H1 (cell line): ENCODE results near the gene DAZAP1. TPM values are rescaled to one million over a fixed set of nuclear protein-coding genes. Genes with fewer than 3 reads are reported as not detected.
A peak's percentile ranks its signal among the peaks of the same experiment; 100 is the strongest.

Source experiments
- CTCF ChIA-PET: fragments of 300-600 bp; sonication (Branson Sonifier 250); formaldehyde crosslinking; loops from one replicate; lab custom pipeline; 2021; ENCODE audit not compliant: partially characterized antibody; lab: Charles Lee
- POLR2A ChIA-PET: fragments of 300-600 bp; sonication (Branson Sonifier 250); formaldehyde crosslinking; loops from one replicate; lab custom pipeline; 2021; ENCODE audit warnings: inconsistent platforms; ENCODE audit not compliant: partially characterized antibody; lab: Charles Lee
- DNase-seq, 2 experiments: peaks; one replicate each; pipeline versions ENCODE4 v3.0.0 to v3.0.0-alpha.2; 2010 to 2022; ENCODE audit warnings: low spot score in 2 of 2, low read depth in 1 of 2, mixed read lengths in 1 of 2
- FAIRE-seq: peaks from 2 replicates; lab custom pipeline; 2011; peaks lifted over from hg19 to GRCh38; lab: Jason Lieb, UNC
- H2AFZ ChIP-seq: 2 replicates; pipeline ENCODE4 v1.8.1; 2012; ENCODE audit warnings: low read length, inconsistent platforms
- H2AK5ac ChIP-seq: 2 replicates; pipeline ENCODE4 v1.6.1; 2013; ENCODE audit warnings: low read depth, low read length
- H2BK120ac ChIP-seq: replicated peaks from 2 replicates; pipeline ENCODE3; 2013; ENCODE audit warnings: low read depth, low read length, inconsistent platforms
- H2BK12ac ChIP-seq: 2 replicates; pipeline ENCODE4 v1.6.1; 2013; ENCODE audit warnings: low read depth, low read length
- H2BK15ac ChIP-seq: 2 replicates; pipeline ENCODE4 v1.6.1; 2013; ENCODE audit warnings: low read length
- H2BK20ac ChIP-seq: 2 replicates; pipeline ENCODE4 v1.6.1; 2013; ENCODE audit warnings: low read length
- H2BK5ac ChIP-seq: 2 replicates; pipeline ENCODE4 v1.6.1; 2013; ENCODE audit warnings: low read depth, low read length
- H3K14ac ChIP-seq: 2 replicates; pipeline ENCODE4 v1.6.1; 2013; ENCODE audit warnings: inconsistent platforms; ENCODE audit not compliant: insufficient read length
- H3K18ac ChIP-seq: 2 replicates; pipeline ENCODE4 v1.6.1; 2013; ENCODE audit warnings: low read length; ENCODE audit errors: extremely low read depth
- H3K23ac ChIP-seq: 2 replicates; pipeline ENCODE4 v1.6.1; 2013; ENCODE audit warnings: inconsistent platforms; ENCODE audit not compliant: insufficient read length
- H3K23me2 ChIP-seq: 2 replicates; pipeline ENCODE4 v1.6.1; 2013; ENCODE audit warnings: low read depth, low read length
- H3K27ac ChIP-seq: 2 replicates; pipeline ENCODE4 v1.6.1; 2011; ENCODE audit warnings: low read depth, low read length, inconsistent platforms
- H3K27me3 ChIP-seq, 4 experiments: replicated peaks in 1 of 4; 1 replicate in 1 of 4; 2 replicates in 3 of 4; pipeline versions ENCODE4 v1.6.1 to v1.8.1; 2011 to 2013; ENCODE audit warnings: low read length in 3 of 4, mild to moderate bottlenecking in 3 of 4, inconsistent platforms in 2 of 4, mixed read lengths in 2 of 4, moderate library complexity in 1 of 4; ENCODE audit not compliant: control insufficient read depth in 3 of 4, insufficient read depth in 3 of 4; ENCODE audit errors: extremely low read depth in 1 of 4
- H3K36me3 ChIP-seq, 4 experiments: 2 replicates each; pipeline versions ENCODE4 v1.6.1 to v1.8.1; 2011 to 2013; ENCODE audit warnings: mild to moderate bottlenecking in 4 of 4, low read length in 3 of 4, moderate library complexity in 2 of 4, control low read depth in 1 of 4, inconsistent platforms in 1 of 4; ENCODE audit not compliant: insufficient read depth in 4 of 4, control insufficient read depth in 2 of 4
- H3K4ac ChIP-seq: replicated peaks from 2 replicates; pipeline ENCODE3; 2013; ENCODE audit warnings: low read length, low read depth, mixed read lengths, inconsistent platforms; ENCODE audit not compliant: insufficient read length
- H3K4me1 ChIP-seq, 4 experiments: replicated peaks in 1 of 4; 1 replicate in 1 of 4; 2 replicates in 3 of 4; pipeline versions ENCODE4 v1.6.1 to v1.8.1; 2011 to 2013; ENCODE audit warnings: low read length in 3 of 4, inconsistent platforms in 2 of 4, mixed read lengths in 1 of 4; ENCODE audit not compliant: insufficient read depth in 4 of 4, control insufficient read depth in 3 of 4
- H3K4me2 ChIP-seq, 2 experiments: 2 replicates each; pipeline versions ENCODE4 v1.6.1 to v1.8.1; 2011 to 2013; ENCODE audit warnings: low read depth in 2 of 2, low read length in 2 of 2, control low read depth in 1 of 2, inconsistent platforms in 1 of 2, mild to moderate bottlenecking in 1 of 2; ENCODE audit not compliant: insufficient read depth in 1 of 2
- H3K4me3 ChIP-seq, 4 experiments: fragments of 200-600, 300-600 bp in 1 of 4; sonication (generic), shearing (Covaris generic), sonication (Bioruptor Twin) in 1 of 4; 2 replicates each; pipeline versions ENCODE4 v1.5.1 to v1.8.1; 2011 to 2016; ENCODE audit warnings: low read length in 4 of 4, low read depth in 3 of 4, control low read depth in 2 of 4, inconsistent platforms in 2 of 4, mild to moderate bottlenecking in 2 of 4, mixed read lengths in 1 of 4, moderate library complexity in 1 of 4; ENCODE audit not compliant: insufficient read depth in 2 of 4; ENCODE audit errors: extremely low read depth in 1 of 4
- H3K56ac ChIP-seq: replicated peaks from 2 replicates; pipeline ENCODE3; 2013; ENCODE audit warnings: low read depth, mild to moderate bottlenecking, mixed read lengths, low read length, inconsistent platforms; ENCODE audit not compliant: insufficient read length
- H3K79me1 ChIP-seq: 2 replicates; pipeline ENCODE4 v1.6.1; 2013; ENCODE audit warnings: low read depth, low read length, control low read depth
- H3K79me2 ChIP-seq, 2 experiments: 2 replicates each; pipeline versions ENCODE4 v1.6.1 to v1.8.1; 2012 to 2013; ENCODE audit warnings: low read length in 2 of 2, mild to moderate bottlenecking in 2 of 2, inconsistent platforms in 1 of 2; ENCODE audit not compliant: insufficient read depth in 2 of 2, control insufficient read depth in 1 of 2
- H3K9ac ChIP-seq, 4 experiments: replicated peaks in 1 of 4; 1 replicate in 1 of 4; 2 replicates in 3 of 4; pipeline versions ENCODE4 v1.6.1 to v1.8.1; 2011 to 2013; ENCODE audit warnings: low read depth in 3 of 4, low read length in 3 of 4, control low read depth in 2 of 4, mild to moderate bottlenecking in 2 of 4, moderate library complexity in 2 of 4, inconsistent platforms in 1 of 4; ENCODE audit errors: extremely low read depth in 1 of 4
- H3K9me3 ChIP-seq, 2 experiments: 2 replicates each; pipeline versions ENCODE4 v1.6.1 to v1.8.1; 2012 to 2013; ENCODE audit warnings: mild to moderate bottlenecking in 2 of 2, moderate library complexity in 2 of 2, control low read depth in 1 of 2, inconsistent platforms in 1 of 2, low read depth in 1 of 2, low read length in 1 of 2, mixed read lengths in 1 of 2; ENCODE audit not compliant: insufficient read depth in 2 of 2
- H4K20me1 ChIP-seq, 2 experiments: replicated peaks in 1 of 2; 2 replicates each; pipeline versions ENCODE3 to v1.8.1; 2011 to 2013; ENCODE audit warnings: inconsistent platforms in 2 of 2, low read length in 2 of 2, mild to moderate bottlenecking in 1 of 2; ENCODE audit not compliant: insufficient read depth in 2 of 2, control insufficient read depth in 1 of 2
- H4K5ac ChIP-seq: 2 replicates; pipeline ENCODE4 v1.6.1; 2013; ENCODE audit warnings: low read length, low read depth, mixed read lengths, inconsistent platforms; ENCODE audit not compliant: insufficient read length
- H4K8ac ChIP-seq: 2 replicates; pipeline ENCODE4 v1.8.0; 2013; ENCODE audit warnings: mild to moderate bottlenecking, moderate library complexity, low read length, inconsistent platforms; ENCODE audit not compliant: insufficient read depth; ENCODE audit errors: extremely low read depth
- H4K91ac ChIP-seq: replicated peaks from 2 replicates; pipeline ENCODE3; 2013; ENCODE audit warnings: low read length, mixed read lengths, inconsistent platforms; ENCODE audit not compliant: insufficient read length
- CBX5 ChIP-seq: fragments of 300-800, 300-1000 bp; sonication (generic); IDR thresholded peaks from 2 replicates; pipeline ENCODE4 v1.7.1; 2016; ENCODE audit warnings: antibody characterized with exemption, low read length, low read depth
- EZH2 ChIP-seq: fragments of 200-600 bp; sonication (generic); IDR thresholded peaks from 2 replicates; pipeline ENCODE4 v1.7.1; 2012; ENCODE audit warnings: low read depth, mild to moderate bottlenecking, moderate library complexity, low read length, inconsistent platforms; ENCODE audit not compliant: severe bottlenecking
- WGBS, 2 experiments: shearing (Covaris generic) in 1 of 2; methylation state at CpG; one replicate each; pipeline versions ENCODE4 v1.1.6 to v1.1.7; 2013 to 2015; ENCODE audit warnings: low lambda C conversion rate in 2 of 2, mixed read lengths in 2 of 2, inconsistent platforms in 1 of 2, low coverage in 1 of 2, missing lambda C conversion rate in 1 of 2; ENCODE audit not compliant: insufficient replicate concordance in 2 of 2, insufficient coverage in 1 of 2, insufficient read length in 1 of 2; ENCODE audit errors: extremely low coverage in 1 of 2, missing lambda C conversion rate in 1 of 2; 5-methylcytosine and 5-hydroxymethylcytosine counted together
- polyA plus RNA-seq, 7 experiments: library from polyadenylated mRNA; depleted of rRNA in 3 of 7; stranded (reverse) in 5 of 7; unstranded in 2 of 7; fragments of >200 nt in 5 of 7; fragments of 200-250 nt in 2 of 7; gene quantifications; 1 replicate in 5 of 7; 2 replicates in 1 of 7; 4 replicates in 1 of 7; pipeline versions ENCODE4 v1.2.1 to v1.2.3, GENCODE V29; 2011 to 2013; ENCODE audit warnings: missing spikeins in 2 of 7, mixed read lengths in 2 of 7
- total RNA-seq: library from RNA; stranded (reverse); fragmentation: NEBNext Ultra II Directional; extraction: Animal tissue kit (Norgen Biotek cat#: 25700); gene quantifications from 2 replicates; pipeline ENCODE4 v1.2.1, GENCODE V29; 2021

Gene DAZAP1
- total and polyA plus RNA-seq, 2 of the 8 experiments (the other 6 are each of a cell fraction or from before 2014, with no cell fraction given), result 79.6 to 341 TPM

- no peak for DNase-seq
- Histone ChIP-seq H4K5ac (no peak overlapping the region), H3K4me3 (no peak overlapping the region), H4K91ac (no peak overlapping the region), H3K4me2 (no peak overlapping the region), H4K20me1 (peaks cover 0 to 13% of the 10 kb centered on the region in 2 experiments)
- WGBS, 2 experiments, result 94% methylated on average over 37 of the region's 37 CpGs; no CpG with 5 or more reads in 1 of the 2 experiments
- TF ChIP-seq EZH2 (no peak), CBX5 (no peak)
- TF ChIP-seq, all 59 proteins: peak for 0
- Histone ChIP-seq H3K18ac (no peak overlapping the region; the same call in 1 of the 2 replicates), H2AK5ac (no peak overlapping the region), H3K14ac (no peak overlapping the region), H3K9me3 (no peaks in the 10 kb centered on the region), H2BK120ac (no peak overlapping the region), H3K9ac (peak overlapping the region in 1 of 4 experiments; percentile 28; a peak in 2 of 7 replicates), H3K4ac (no peak overlapping the region), H3K27me3 (no peaks in the 10 kb centered on the region), H2BK20ac (no peak overlapping the region), H2BK15ac (no peak overlapping the region), H3K56ac (no peak overlapping the region), H3K4me1 (peaks cover 0 to 3% (median under 1%) of the 10 kb centered on the region in 4 experiments; a peak in 2 of 7 replicates), H3K79me1 (peaks cover 2% of the 10 kb centered on the region; the same call in 1 of the 2 replicates), H4K8ac (no peak overlapping the region; the same call in 1 of the 2 replicates), H2BK5ac (no peak overlapping the region), H3K27ac (no peak overlapping the region), H3K23me2 (no peaks in the 10 kb centered on the region), H3K23ac (no peak overlapping the region), H3K79me2 (no peaks in the 10 kb centered on the region; a peak in 1 of 4 replicates), H2AFZ (no peak overlapping the region), H2BK12ac (no peak overlapping the region), H3K36me3 (peaks cover 17 to 69% (median 45%) of the 10 kb centered on the region in 4 experiments)
- no peak for FAIRE-seq
- ChIA-PET POLR2A (interaction anchor here (1.5 to 1.8 kb wide), 2 partner anchors 90 to 92 kb away, joined by 4 to 5 read pairs; partner anchors contain the start of gene FAM174C), CTCF (interaction anchor here (0.8 to 1.6 kb wide), 5 partner anchors 8 to 81 kb away, joined by 3 to 7 read pairs (median 4); no protein-coding TSS in a partner anchor)
Observed at GRCh38 chr19:1365319-1366269, 41.8 kb upstream of the DAZAP1 start.
